Osteoblast (primary cell): ENCODE results near the gene NOP9. TPM values are rescaled to one million over a fixed set of nuclear protein-coding genes. Genes with fewer than 3 reads are reported as not detected.

ENCODE experiments used
- DNase-seq: peaks from one replicate; pipeline ENCODE4 v3.0.0; 2011; ENCODE audit warnings: low spot score, mixed read lengths; ENCODE audit not compliant: insufficient read length; ENCODE audit errors: missing footprints
- H2AFZ ChIP-seq: 2 replicates; pipeline ENCODE4 v1.6.0; 2011; ENCODE audit warnings: mild to moderate bottlenecking, low read length
- H3K27ac ChIP-seq: 2 replicates; pipeline ENCODE4 v1.5.1; 2011; ENCODE audit warnings: mild to moderate bottlenecking, low read depth, low read length, moderate library complexity
- H3K27me3 ChIP-seq: 2 replicates; pipeline ENCODE4 v1.6.0; 2012; ENCODE audit warnings: mild to moderate bottlenecking, control low read depth, inconsistent platforms, low read length, moderate library complexity; ENCODE audit not compliant: insufficient read depth
- H3K36me3 ChIP-seq: 2 replicates; pipeline ENCODE4 v1.5.1; 2011; ENCODE audit warnings: mild to moderate bottlenecking, low read length, control low read depth, moderate library complexity; ENCODE audit not compliant: insufficient read depth
- H3K4me1 ChIP-seq: 2 replicates; pipeline ENCODE4 v1.5.1; 2011; ENCODE audit warnings: mild to moderate bottlenecking, low read length, control low read depth, moderate library complexity; ENCODE audit not compliant: insufficient read depth
- H3K4me2 ChIP-seq: 2 replicates; pipeline ENCODE4 v1.6.0; 2011; ENCODE audit warnings: mild to moderate bottlenecking, low read length; ENCODE audit not compliant: insufficient read depth
- H3K4me3 ChIP-seq: fragments of 200-600 bp; sonication (generic); 3 replicates; pipeline ENCODE4 v1.5.1; 2012; ENCODE audit warnings: mild to moderate bottlenecking, low read length, inconsistent platforms; ENCODE audit not compliant: insufficient read depth
- H3K79me2 ChIP-seq: 2 replicates; pipeline ENCODE4 v1.6.0; 2012; ENCODE audit warnings: mild to moderate bottlenecking, low read length, control low read depth, inconsistent platforms; ENCODE audit not compliant: insufficient read depth
- H3K9me3 ChIP-seq: 2 replicates; pipeline ENCODE4 v1.5.1; 2011; ENCODE audit warnings: low read depth, low read length, control low read depth
- H4K20me1 ChIP-seq: 2 replicates; pipeline ENCODE4 v1.6.0; 2012; ENCODE audit warnings: mild to moderate bottlenecking, low read length, control low read depth; ENCODE audit not compliant: insufficient read depth
- total RNA-seq: library from RNA; depleted of rRNA; stranded (reverse); fragments of >200 nt; gene quantifications from 2 replicates; pipeline ENCODE4 v1.2.3, GENCODE V29; 2012
- TF ChIP-seq, protein P1 (sequence below): IDR thresholded peaks from 2 replicates; pipeline ENCODE4 v1.5.1; 2011; ENCODE audit warnings: mild to moderate bottlenecking, low read depth, low read length, moderate library complexity; ENCODE audit errors: extremely low read depth

The NOP9 gene
- total RNA-seq, 1 donor = 21.0 TPM

DNA sequence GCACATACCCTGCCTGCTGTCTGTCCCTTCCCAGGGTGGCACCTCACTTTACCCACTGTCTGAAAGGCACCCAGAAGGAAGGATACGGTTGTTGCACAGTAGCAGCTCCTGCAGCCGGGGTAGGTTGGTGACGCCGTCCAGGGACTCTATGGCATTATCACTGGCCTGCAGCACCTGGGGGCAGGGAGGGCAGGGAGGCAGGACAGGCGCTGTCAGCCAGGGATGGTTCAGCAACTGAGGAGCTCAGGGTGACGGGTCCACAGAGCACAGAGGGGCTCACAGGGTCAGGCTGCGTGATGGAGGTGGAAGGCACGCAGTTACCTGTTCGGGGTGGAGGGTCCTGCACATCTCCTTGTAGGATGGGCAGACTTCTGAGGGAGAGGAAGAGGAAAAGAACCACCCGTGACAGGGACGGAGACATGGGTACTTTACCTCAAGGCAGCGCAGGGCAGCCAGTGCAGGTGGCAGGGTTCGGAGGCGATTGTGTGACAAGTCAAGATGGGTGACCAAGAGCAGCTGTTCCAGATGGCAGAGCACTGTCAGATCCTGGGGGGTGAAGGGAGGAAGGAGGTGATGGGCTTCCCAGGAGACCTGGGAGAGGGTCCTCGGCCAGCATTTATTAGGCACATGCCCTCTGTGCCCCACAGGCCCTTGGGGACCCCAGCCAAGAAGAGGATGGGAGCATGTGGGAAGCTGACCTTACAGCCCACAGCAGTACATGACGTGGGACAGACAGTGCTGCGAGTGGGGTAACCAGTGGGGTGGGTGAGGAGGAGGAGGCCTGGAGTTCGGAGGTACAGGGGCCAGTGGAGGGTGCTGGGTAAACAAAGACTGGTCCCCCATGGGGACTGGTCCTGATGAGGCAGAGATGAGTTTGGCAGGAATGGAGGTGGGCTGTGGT lies 33.1 kb upstream of the NOP9 start:
- no peak overlapping the region for H3K4me2 ChIP-seq
- TF ChIP-seq, protein P1, sequence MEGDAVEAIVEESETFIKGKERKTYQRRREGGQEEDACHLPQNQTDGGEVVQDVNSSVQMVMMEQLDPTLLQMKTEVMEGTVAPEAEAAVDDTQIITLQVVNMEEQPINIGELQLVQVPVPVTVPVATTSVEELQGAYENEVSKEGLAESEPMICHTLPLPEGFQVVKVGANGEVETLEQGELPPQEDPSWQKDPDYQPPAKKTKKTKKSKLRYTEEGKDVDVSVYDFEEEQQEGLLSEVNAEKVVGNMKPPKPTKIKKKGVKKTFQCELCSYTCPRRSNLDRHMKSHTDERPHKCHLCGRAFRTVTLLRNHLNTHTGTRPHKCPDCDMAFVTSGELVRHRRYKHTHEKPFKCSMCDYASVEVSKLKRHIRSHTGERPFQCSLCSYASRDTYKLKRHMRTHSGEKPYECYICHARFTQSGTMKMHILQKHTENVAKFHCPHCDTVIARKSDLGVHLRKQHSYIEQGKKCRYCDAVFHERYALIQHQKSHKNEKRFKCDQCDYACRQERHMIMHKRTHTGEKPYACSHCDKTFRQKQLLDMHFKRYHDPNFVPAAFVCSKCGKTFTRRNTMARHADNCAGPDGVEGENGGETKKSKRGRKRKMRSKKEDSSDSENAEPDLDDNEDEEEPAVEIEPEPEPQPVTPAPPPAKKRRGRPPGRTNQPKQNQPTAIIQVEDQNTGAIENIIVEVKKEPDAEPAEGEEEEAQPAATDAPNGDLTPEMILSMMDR = no peak
- H3K4me1 ChIP-seq = peaks cover under 1% of the 10 kb centered on the region
- no peak for DNase-seq
- no peaks in the 10 kb centered on the region for H4K20me1 ChIP-seq
- no peaks in the 10 kb centered on the region for H3K9me3 ChIP-seq
- H3K27me3 ChIP-seq = no peaks in the 10 kb centered on the region
- no peak overlapping the region for H3K4me3 ChIP-seq
- no peak overlapping the region for H3K27ac ChIP-seq
- H3K79me2 ChIP-seq = peaks cover 5% of the 10 kb centered on the region
- H2AFZ ChIP-seq = no peak overlapping the region
- H3K36me3 ChIP-seq = peaks cover 38% of the 10 kb centered on the region

DNA sequence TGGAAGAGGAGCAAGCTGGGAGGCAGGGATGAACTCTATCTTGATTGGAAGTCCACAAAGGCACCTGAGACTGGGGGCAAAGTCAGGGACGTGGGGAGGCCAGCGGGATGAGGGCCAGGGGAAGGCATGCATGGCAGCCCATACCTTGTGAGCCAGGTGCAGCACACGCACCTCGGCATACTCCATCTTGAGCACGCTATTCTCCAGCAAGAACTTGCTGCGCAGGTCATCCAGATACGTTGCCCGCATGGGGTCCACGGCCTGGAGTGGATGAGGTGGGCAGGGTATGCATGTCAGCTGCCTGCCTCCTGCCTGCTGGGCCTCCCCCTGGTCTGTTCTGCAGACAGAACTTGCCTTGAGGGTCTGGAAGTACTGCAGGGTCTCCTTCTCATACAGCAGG lies 32.1 kb upstream of the NOP9 start:
- TF ChIP-seq, protein P1 = no peak
- Histone ChIP-seq H3K4me1 (peaks cover 6% of the 10 kb centered on the region), H3K27me3 (no peaks in the 10 kb centered on the region), H3K9me3 (no peaks in the 10 kb centered on the region), H2AFZ (no peak overlapping the region), H4K20me1 (no peaks in the 10 kb centered on the region), H3K27ac (no peak overlapping the region), H3K79me2 (peaks cover 7% of the 10 kb centered on the region), H3K36me3 (peaks cover 38% of the 10 kb centered on the region), H3K4me3 (no peak overlapping the region), H3K4me2 (no peak overlapping the region)
- DNase-seq = no peak

DNA sequence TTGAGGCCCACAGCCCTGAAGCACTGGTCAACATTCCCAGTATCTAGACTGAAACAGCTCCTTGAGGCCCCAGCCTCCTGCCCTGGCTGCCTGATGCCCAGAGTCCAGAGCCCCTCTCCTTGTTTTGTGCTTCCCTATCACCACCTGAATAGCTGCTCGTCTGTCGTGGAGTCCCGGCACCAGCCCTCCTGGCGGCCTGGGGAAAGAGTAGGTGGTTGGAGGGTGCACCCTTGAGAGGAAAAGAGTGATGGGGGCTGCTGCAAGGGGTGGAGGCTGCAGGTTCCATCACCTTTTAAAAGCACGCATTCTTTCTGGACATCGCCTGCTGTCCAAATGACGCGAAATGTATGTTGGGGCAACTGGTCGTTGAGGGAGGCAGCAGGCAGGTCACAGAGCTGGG lies 31.4 kb upstream of the NOP9 start:
- H4K20me1 ChIP-seq = no peaks in the 10 kb centered on the region
- no peak for DNase-seq

DNA sequence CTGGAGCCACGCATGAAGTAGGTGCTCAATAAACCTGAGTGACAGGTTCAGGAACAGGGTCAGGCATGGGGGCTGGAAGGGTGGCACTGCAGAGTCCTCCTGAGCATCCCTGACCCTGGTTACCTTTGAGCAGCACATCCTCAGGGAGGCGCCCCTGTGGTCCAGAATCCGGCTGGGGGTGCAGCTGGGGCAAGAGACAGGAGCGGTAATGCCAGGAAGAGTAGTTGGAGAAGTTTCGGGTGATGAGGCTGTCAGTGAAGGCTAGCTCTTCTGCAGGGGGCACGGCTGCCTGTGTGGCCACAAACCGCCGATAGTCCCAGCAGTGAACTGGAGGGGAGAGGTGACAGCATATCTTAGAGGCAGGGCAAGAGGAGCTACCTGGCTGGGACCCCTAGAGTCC lies 30.3 kb upstream of the NOP9 start:
- Histone ChIP-seq H4K20me1 (no peaks in the 10 kb centered on the region), H3K4me1 (peaks cover 6% of the 10 kb centered on the region), H3K79me2 (peaks cover 7% of the 10 kb centered on the region), H3K9me3 (no peaks in the 10 kb centered on the region), H3K27me3 (no peaks in the 10 kb centered on the region), H2AFZ (no peak overlapping the region), H3K36me3 (peaks cover 38% of the 10 kb centered on the region), H3K4me2 (no peak overlapping the region), H3K27ac (no peak overlapping the region), H3K4me3 (no peak overlapping the region)
- TF ChIP-seq, protein P1 = no peak
- DNase-seq = no peak

More for the DNA sequence above, 31.4 kb upstream of the NOP9 start:
- H3K79me2 ChIP-seq = peaks cover 7% of the 10 kb centered on the region
- TF ChIP-seq, protein P1 = no peak
- H3K4me2 ChIP-seq = no peak overlapping the region
- peaks cover 38% of the 10 kb centered on the region for H3K36me3 ChIP-seq
- no peaks in the 10 kb centered on the region for H3K27me3 ChIP-seq
- no peak overlapping the region for H2AFZ ChIP-seq
- H3K4me1 ChIP-seq = peaks cover 6% of the 10 kb centered on the region
- H3K4me3 ChIP-seq = no peak overlapping the region
- H3K9me3 ChIP-seq = no peaks in the 10 kb centered on the region
- H3K27ac ChIP-seq = no peak overlapping the region
